ENCODE results near the gene DGCR2. TPM values are rescaled to one million over a fixed set of nuclear protein-coding genes. Genes with fewer than 3 reads are reported as not detected.

DGCR2 gene
- total RNA-seq, 1 donor from 2014 or later = 30.2 TPM

DNA sequence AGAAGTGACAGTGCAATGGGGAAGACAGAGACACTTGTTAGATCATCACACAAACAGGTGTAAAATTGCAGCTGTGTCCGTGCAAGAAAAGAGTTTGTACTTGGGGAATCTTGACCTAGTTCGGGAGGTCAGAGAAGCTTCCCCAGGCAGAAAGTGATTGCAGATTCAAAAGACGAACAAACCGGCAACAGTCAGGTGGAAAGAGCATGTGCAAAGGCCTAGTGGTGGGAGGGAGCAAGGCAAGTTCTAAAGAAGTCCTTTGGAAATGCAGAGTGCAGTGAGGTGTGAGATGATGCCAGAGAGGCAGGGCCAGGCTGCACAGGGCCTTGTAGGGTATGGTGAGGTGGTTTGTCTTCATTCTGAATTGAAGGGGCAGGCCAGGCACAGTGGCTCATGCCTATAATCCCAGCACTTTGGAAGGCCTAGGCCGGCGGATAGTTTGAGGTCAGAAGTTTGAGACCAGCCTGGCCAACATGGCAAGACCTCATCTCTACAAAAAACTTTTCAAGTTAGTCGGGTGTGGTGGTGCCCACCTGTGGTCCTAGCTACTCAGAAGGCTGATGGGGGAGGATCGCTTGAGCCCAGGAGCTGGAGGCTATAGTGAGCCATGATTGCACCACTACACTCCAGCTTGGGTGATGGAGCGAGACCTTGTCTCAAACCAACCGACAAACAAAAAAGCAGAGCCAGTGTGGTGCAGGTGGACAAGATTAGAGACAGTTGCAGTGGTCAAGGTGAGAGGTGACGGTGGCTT lies 24.2 kb upstream of the DGCR2 start:
- no peak for DNase-seq (ENCODE audit: low spot score)

GRCh38 chr22:19143967-19144400 lies 21.8 kb upstream of the DGCR2 start:
- no peak for DNase-seq (ENCODE audit: low spot score)

DNA sequence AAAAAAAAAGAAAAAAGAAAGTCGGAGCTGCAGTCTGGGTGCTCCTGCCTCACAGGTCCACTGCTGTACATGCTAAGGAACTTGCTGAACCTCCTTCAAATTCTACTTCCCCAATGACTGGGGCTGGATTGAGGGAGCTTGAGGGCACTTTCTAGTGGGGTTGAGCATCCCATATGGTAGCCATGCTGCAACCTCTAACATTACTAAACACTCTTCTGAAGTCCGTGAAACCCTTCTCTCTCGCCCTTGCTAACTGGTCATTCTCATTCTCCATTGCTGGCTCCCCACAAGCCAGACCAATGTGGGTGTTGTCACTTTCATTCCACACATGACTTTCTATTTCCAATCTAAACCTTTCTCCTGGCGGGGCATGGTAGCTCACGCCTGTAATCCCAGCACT lies 21.0 kb upstream of the DGCR2 start:
- DNase-seq (ENCODE audit: low spot score) = no peak

- DNase-seq (ENCODE audit: low spot score) = no peak
Observed at GRCh38 chr22:19142394-19142793, 20.2 kb upstream of the DGCR2 start.

DNA sequence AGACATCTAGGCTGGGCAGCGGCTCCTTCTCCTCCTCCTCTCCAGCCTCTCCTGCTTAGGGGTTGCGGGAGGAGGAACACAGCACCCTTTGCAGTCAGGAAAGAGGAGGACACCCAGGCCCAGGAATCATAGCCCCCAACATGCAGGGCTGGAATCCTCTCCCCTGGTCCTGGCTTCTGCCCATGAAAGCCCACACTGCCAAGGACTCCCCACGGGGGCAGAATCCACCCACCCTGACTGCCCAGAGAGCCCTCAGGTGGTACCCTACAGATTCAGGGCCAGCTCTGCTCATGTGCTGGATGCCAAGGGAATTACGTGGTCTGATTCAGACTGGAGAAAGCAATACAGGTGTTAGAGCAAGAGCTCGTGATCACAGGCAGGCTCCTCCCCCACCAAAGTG lies 17.8 kb upstream of the DGCR2 start:
- no peak for DNase-seq (ENCODE audit: low spot score)

- DNase-seq (ENCODE audit: low spot score) = no peak
Observed at GRCh38 chr22:19139001-19139356, 16.8 kb upstream of the DGCR2 start.

- DNase-seq (ENCODE audit: low spot score) = no peak
Observed at GRCh38 chr22:19138217-19139000, 16.2 kb upstream of the DGCR2 start.

GRCh38 chr22:19137384-19138216 lies 15.4 kb upstream of the DGCR2 start:
- no peak for DNase-seq (ENCODE audit: low spot score)

- DNase-seq (ENCODE audit: low spot score) = no peak
Observed at GRCh38 chr22:19136915-19137314, 14.7 kb upstream of the DGCR2 start.

- no peak for DNase-seq (ENCODE audit: low spot score)
Observed at GRCh38 chr22:19134874-19135273, 12.7 kb upstream of the DGCR2 start.

- no peak for DNase-seq (ENCODE audit: low spot score)
Observed at GRCh38 chr22:19134176-19134831, 12.1 kb upstream of the DGCR2 start.

GRCh38 chr22:19133561-19133960 lies 11.3 kb upstream of the DGCR2 start:
- DNase-seq (ENCODE audit: low spot score) = no peak

DNA sequence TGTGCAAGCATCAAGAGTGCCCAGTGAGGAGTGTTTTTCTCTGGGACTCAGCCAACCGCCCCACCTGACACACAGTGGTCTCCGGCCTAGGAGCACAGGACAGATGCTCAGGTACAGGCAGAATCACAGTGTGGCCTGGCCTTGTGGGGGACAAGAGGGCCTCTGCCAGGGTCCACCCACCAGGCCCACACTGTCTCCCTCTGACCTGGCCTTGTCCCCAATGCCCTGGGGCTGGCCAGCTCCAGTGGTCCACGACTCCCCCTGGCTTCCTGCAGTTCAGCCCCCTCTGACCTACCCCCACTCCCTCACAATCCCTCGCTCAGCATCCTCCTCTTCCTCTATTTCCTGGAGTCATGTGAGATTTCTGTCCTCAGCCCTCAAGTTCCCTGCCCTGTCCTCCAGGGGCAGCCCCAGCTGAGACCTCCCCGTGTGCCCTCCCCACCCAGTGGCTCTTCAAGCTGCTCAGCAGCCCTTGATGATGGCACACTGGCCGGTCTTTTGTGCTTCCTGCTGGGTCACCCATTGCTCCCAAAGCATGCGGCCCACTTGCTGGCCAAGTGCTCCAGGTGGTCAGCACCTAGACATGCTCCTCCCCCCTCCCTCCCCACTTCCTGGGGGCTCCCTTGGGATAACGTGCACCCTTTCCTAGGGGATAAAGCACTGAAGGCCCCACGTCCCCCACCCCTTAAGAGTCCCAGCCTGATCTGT lies 10.6 kb upstream of the DGCR2 start:
- no peak for DNase-seq (ENCODE audit: low spot score)

- no peak for DNase-seq (ENCODE audit: low spot score)
Observed at GRCh38 chr22:19132153-19132552, 9.9 kb upstream of the DGCR2 start.

DNA sequence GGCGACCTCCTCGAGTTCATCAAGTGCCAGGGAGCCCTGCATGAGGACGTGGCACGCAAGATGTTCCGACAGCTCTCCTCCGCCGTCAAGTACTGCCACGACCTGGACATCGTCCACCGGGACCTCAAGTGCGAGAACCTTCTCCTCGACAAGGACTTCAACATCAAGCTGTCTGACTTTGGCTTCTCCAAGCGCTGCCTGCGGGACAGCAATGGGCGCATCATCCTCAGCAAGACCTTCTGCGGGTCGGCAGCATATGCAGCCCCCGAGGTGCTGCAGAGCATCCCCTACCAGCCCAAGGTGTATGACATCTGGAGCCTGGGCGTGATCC lies 9.4 kb upstream of the DGCR2 start:
- no peak for DNase-seq (ENCODE audit: low spot score)

DNA sequence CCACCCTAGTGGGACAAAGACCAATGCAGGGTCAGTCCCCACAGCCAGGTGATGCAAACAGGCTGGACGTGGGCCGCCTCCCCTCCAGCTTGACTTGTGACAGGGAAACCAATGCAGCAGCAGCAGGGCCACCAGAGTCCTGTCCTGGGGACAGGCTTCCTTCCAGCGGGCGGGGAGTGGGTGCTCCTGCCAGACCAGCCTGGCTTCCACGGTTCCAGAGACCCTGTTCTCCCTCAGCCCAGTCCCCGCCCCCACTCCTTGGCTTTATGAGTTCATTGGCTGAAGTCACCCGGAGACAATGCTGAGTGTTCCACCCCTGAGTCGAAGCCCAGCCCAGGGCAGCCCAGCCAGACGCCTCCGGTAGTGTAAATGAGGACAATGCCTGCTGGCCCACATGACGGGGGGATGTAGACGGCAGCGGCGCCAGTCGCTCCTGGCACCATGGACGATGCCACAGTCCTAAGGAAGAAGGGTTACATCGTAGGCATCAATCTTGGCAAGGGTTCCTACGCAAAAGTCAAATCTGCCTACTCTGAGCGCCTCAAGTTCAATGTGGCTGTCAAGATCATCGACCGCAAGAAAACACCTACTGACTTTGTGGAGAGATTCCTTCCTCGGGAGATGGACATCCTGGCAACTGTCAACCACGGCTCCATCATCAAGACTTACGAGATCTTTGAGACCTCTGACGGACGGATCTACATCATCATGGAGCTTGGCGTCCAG lies 8.9 kb upstream of the DGCR2 start, which contains the start of gene TSSK2:
Gene TSSK2, plus strand, starts transcription at position 350 of the 726 bp plus-strand sequence. Its CDS starts 92 bp downstream, at position 442.
- DNase-seq (ENCODE audit: low spot score) = no peak

DNA sequence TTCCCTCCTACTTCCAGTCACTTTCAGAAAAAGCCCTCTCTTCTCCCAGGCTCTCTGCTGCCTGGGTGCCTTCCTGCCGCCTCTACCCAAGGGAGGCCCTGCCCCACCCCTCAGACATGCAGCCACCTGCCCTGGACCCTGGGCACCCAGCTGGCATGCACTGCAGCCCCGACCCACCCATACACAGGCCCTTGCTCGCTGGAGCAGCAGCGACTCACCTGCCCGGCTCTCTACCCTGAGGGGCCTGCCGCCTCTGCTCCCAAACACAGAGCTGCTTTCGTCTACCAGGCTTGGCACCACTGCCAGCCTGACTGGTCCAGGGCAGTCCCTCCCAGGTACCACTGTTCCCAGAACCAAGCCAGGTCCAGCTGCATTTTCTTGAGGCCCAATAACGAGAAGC lies 7.7 kb upstream of the DGCR2 start:
- DNase-seq (ENCODE audit: low spot score) = no peak

- no peak for DNase-seq (ENCODE audit: low spot score)
Observed at GRCh38 chr22:19128946-19129727, 6.9 kb upstream of the DGCR2 start.

DNA sequence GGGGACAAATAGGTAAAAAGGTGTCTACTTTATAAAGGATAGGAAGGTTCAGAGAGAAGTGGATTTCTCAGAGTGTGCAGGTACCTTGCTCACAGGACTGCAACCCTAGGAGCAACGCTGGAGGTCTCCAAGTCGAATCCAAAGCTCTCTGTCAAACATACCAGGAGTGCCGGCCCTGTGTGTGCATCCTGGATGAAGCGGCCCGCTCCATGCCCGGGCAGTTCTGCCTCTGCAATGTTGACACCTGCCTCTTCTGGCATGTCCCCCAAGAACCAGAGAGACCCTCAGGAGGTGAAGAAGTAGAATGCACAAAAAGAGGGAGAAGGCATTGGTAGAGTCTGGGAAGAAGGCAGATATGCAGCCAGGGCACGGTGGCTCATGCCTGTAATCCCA lies 5.8 kb upstream of the DGCR2 start:
- no peak for DNase-seq (ENCODE audit: low spot score)

Measured in mesenteric fat pad (tissue), 1 donor.